GM12873 (cell line): ENCODE results near the gene DUSP19.

Source experiments
- CTCF ChIP-seq: IDR thresholded peaks from 2 replicates; pipeline ENCODE4 v1.5.1; 2012; ENCODE audit warnings: low read depth, mild to moderate bottlenecking, moderate library complexity, low read length, control low read depth; ENCODE audit not compliant: insufficient read depth; ENCODE audit errors: missing control alignments

DUSP19 gene

GRCh38 chr2:183123117-183123958 lies 44.8 kb downstream of the DUSP19 start:
- TF ChIP-seq CTCF, result no peak

- TF ChIP-seq CTCF, result no peak
Measured at GRCh38 chr2:183123959-183124221, 45.3 kb downstream of the DUSP19 start.

- TF ChIP-seq CTCF, result no peak
Measured at GRCh38 chr2:183124222-183124956, 45.8 kb downstream of the DUSP19 start, which contains the start of gene NUP35. Gene NUP35 (plus strand): TSS chr2:183124443. CDS start chr2:183124458, 15 bp downstream.

GRCh38 chr2:183124957-183125255 lies 46.4 kb downstream of the DUSP19 start:
- TF ChIP-seq CTCF, result no peak

- no peak for TF ChIP-seq CTCF
Measured at GRCh38 chr2:183125659-183126341, 47.3 kb downstream of the DUSP19 start.

GRCh38 chr2:183126635-183127034 lies 48.1 kb downstream of the DUSP19 start:
- no peak for TF ChIP-seq CTCF

- TF ChIP-seq CTCF, result no peak
Measured at GRCh38 chr2:183134016-183134415, 55.5 kb downstream of the DUSP19 start.
